Spleen (tissue), 13 donors: ENCODE results near the gene TMEM176B. TPM values are rescaled to one million over a fixed set of nuclear protein-coding genes. Genes with fewer than 3 reads are reported as not detected.
A peak's percentile ranks its signal among the peaks of the same experiment; 100 is the strongest.

Source experiments
- DNase-seq: peaks from one replicate; pipeline ENCODE4 v3.0.0-alpha.2; 2020
- H3K27ac ChIP-seq, 8 donors: fragments of 200-600 bp; sonication (generic) in 7 of 8; 1 replicate in 4 of 8; 2 replicates in 4 of 8; pipeline versions ENCODE4 v1.5.0 to v1.8.0; 2016 to 2021; ENCODE audit warnings: inconsistent platforms in 4 of 8, mild to moderate bottlenecking in 4 of 8, moderate library complexity in 1 of 8
- H3K27me3 ChIP-seq, 7 donors: fragments of 200-600 bp; sonication (generic) in 6 of 7; replicated peaks in 1 of 7; 1 replicate in 4 of 7; 2 replicates in 3 of 7; pipeline versions ENCODE4 v1.5.0 to v1.8.0; 2016 to 2021; ENCODE audit warnings: inconsistent platforms in 3 of 7, mild to moderate bottlenecking in 1 of 7
- H3K36me3 ChIP-seq, 6 donors: fragments of 200-600 bp; sonication (generic) in 5 of 6; 1 replicate in 4 of 6; 2 replicates in 2 of 6; pipeline versions ENCODE4 v1.5.0 to v1.8.0; 2016 to 2021; ENCODE audit warnings: inconsistent platforms in 2 of 6
- H3K4me1 ChIP-seq, 6 donors: fragments of 200-600 bp; sonication (generic) in 5 of 6; 1 replicate in 3 of 6; 2 replicates in 3 of 6; pipeline versions ENCODE4 v1.5.0 to v1.8.0; 2016 to 2021; ENCODE audit warnings: inconsistent platforms in 3 of 6
- H3K4me3 ChIP-seq, 8 donors: fragments of 200-600 bp; sonication (generic) in 7 of 8; 1 replicate in 4 of 8; 2 replicates in 4 of 8; pipeline versions ENCODE4 v1.5.0 to v1.8.0; 2016 to 2021; ENCODE audit warnings: inconsistent platforms in 4 of 8, mild to moderate bottlenecking in 4 of 8, moderate library complexity in 2 of 8
- H3K9me3 ChIP-seq, 8 donors: fragments of 200-600 bp; sonication (generic) in 7 of 8; 1 replicate in 4 of 8; 2 replicates in 4 of 8; pipeline versions ENCODE4 v1.5.0 to v1.8.0; 2016 to 2021; ENCODE audit warnings: inconsistent platforms in 4 of 8
- POLR2A ChIP-seq, 3 donors: fragments of 450-650 bp; IDR thresholded peaks; one replicate each; pipeline ENCODE4 v1.5.1; 2017; ENCODE audit warnings: antibody characterized with exemption in 3 of 3, mild to moderate bottlenecking in 1 of 3
- POLR2AphosphoS5 ChIP-seq, 3 donors: sonication (generic); formaldehyde crosslinking; IDR thresholded peaks; one replicate each; pipeline ENCODE4 v1.5.1; 2017; ENCODE audit warnings: antibody characterized with exemption in 3 of 3
- WGBS, 5 donors: extraction: QIAGEN DNeasy Blood & Tissue Kit in 3 of 5; methylation state at CpG; one replicate each; pipeline versions ENCODE4 v1.1.5 to v1.1.7; 2013 to 2018; 5-methylcytosine and 5-hydroxymethylcytosine counted together
- intact Hi-C: fragments of 100-400 bp; cut with DNase I; formaldehyde crosslinking; loops from one replicate; pipeline ENCODE4 v1.15.0; 2023; ENCODE audit warnings: low total_unique reads
- long read RNA-seq, 2 donors: transcript quantifications; one replicate each; lab custom pipeline, GENCODE V29; 2026
- polyA plus RNA-seq, 3 donors: library from polyadenylated mRNA; stranded (reverse); fragments of 200-250 nt; gene quantifications; one replicate each; pipeline ENCODE4 v1.2.1, GENCODE V29; 2013
- total RNA-seq, 7 donors: library from RNA; depleted of rRNA in 3 of 7; stranded (reverse); fragments of >200 nt in 3 of 7; fragmentation: NEBNext Ultra II Directional in 4 of 7; extraction: Animal tissue kit (Norgen Biotek cat#: 25700) in 4 of 7; gene quantifications; one replicate each; pipeline versions ENCODE4 v1.1.0 to v1.2.1, GENCODE V29; 2016 to 2021
- TF ChIP-seq, protein P1 (sequence below), 11 experiments: fragments of 200-600 bp in 7 of 11; fragments of 450-650 bp in 4 of 11; sonication (generic) in 4 of 11; IDR thresholded peaks in 8 of 11; conservative IDR thresholded peaks in 3 of 11; 1 replicate in 7 of 11; 2 replicates in 4 of 11; pipeline versions ENCODE4 v1.4.0 to v1.8.0; 2016 to 2021; ENCODE audit warnings: antibody characterized with exemption in 11 of 11, inconsistent platforms in 4 of 11, mild to moderate bottlenecking in 1 of 11
- donor health status: healthy with polysubstance abuse.
- donor health status: DM: no; HTN: no; CAD: no; lungs with moderate emphysema.
- donor health status: DM: no; HTN: no; CAD: no.
- donor health status: Bipolar disorder and iron deficiency.
- donor health status: healthy.
- donor health status: DM: no; HTN: no; CAD: no.
- donor health status: DM: yes; HTN: yes; CAD: no.

TMEM176B gene
- total RNA-seq (100 to 1,000 TPM in 3 of 7 donors, 10 to 100 TPM in 4; 56.1 to 107 (median 75.5) TPM), polyA plus RNA-seq (100 to 1,000 TPM in 1 of 3 donors, 10 to 100 TPM in 2; 70.0 to 101 (median 88.9) TPM)
- long read RNA-seq, donor 1, transcript TMEM176B-201 (7 exons, 1,129 nt), result major isoform, 7 of 20 reads
- long read RNA-seq, donor 1, partial matches to known transcripts, result 6 of 20 reads
- long read RNA-seq, donor 1, other reads (novel, unspliced or antisense), result 7 of 20 reads
- long read RNA-seq, donor 2, transcript TMEM176B-201 (7 exons, 1,129 nt), result major isoform, 7 of 73 reads
- long read RNA-seq, donor 2, partial matches to known transcripts, result 53 of 73 reads
- long read RNA-seq, donor 2, other reads (novel, unspliced or antisense), result 8 of 73 reads

DNA sequence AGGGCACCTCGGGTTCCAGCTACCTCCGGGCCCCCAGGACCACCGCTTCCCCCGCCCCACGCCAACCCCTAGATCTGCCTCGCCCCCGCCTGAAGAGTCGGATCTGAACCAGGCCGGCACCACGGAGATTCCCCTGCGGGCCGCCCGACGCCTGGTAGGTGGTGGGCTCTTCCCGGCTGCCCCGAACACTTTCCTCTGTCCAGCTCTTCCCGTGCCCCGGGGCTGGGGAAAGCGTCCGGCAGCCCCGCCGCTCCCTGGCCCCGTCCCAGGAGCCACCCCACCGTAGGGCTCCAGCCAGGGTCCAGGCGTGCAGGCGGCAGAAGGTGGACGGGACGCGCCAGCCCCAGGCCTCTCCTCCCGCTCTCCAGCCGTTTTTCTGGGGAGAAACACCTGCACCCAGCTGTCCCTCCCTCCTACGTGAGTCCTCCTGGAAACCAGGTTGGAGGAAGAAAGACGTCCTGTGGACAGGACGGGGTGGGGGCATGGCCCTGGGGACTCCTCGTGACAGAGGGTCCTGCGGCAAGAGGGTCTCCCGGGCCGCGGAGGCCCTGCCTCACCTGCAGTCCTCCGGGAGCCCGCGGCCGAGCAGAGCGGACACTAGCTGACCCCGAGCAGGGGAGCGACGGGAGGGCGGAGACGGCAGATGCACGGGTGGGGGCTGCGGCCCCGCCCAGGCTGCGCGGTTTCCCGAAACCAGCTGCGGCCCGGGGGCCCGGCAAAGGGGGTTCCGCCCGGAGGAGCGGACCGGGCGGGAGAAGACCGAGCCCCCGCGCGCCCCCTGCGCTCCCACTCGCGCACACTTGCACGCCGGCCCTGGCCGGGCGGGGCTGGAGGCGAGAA lies at the start of gene TMEM176B:
TMEM176B (minus strand) TSS at position 624 of the 840 bp plus-strand sequence. CDS start 3,795 bp downstream, outside the sequence.
- Histone ChIP-seq H3K4me3 (peak within 1 kb of the TSS; percentile 39 to 71 (median 45)), H3K36me3 (peaks cover 0 to 6% (median 1%) of the 10 kb centered on the region in 6 donors), H3K4me1 (peaks cover 0 to 29% (median 20%) of the 10 kb centered on the region in 6 donors), H3K9me3 (peaks cover 0 to 12% (median under 1%) of the 10 kb centered on the region in 8 donors), H3K27me3 (peaks cover 3 to 96% (median 38%) of the 10 kb centered on the region in 7 donors), H3K27ac (peak within 1 kb of the TSS in 7 of 8 donors; percentile 73 to 78 (median 78))
- 11 to 22% (median 18%) methylated on average over 28 to 75 of the region's 75 CpGs for WGBS, 5 donors
- no peak for DNase-seq
- intact Hi-C loops, result no loop called here
- TF ChIP-seq POLR2A (IDR thresholded peaks at IDR 0.05), result no peak
- TF ChIP-seq, protein P1, sequence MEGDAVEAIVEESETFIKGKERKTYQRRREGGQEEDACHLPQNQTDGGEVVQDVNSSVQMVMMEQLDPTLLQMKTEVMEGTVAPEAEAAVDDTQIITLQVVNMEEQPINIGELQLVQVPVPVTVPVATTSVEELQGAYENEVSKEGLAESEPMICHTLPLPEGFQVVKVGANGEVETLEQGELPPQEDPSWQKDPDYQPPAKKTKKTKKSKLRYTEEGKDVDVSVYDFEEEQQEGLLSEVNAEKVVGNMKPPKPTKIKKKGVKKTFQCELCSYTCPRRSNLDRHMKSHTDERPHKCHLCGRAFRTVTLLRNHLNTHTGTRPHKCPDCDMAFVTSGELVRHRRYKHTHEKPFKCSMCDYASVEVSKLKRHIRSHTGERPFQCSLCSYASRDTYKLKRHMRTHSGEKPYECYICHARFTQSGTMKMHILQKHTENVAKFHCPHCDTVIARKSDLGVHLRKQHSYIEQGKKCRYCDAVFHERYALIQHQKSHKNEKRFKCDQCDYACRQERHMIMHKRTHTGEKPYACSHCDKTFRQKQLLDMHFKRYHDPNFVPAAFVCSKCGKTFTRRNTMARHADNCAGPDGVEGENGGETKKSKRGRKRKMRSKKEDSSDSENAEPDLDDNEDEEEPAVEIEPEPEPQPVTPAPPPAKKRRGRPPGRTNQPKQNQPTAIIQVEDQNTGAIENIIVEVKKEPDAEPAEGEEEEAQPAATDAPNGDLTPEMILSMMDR (IDR thresholded peaks at IDR 0.05 in 8 of 11, conservative IDR thresholded peaks at IDR 0.05 in 3 of 11), result peak in 1 of 11 experiments; percentile 15
- peak in 2 of 3 donors; percentile 71 to 80 for TF ChIP-seq POLR2AphosphoS5 (IDR thresholded peaks at IDR 0.05)

DNA sequence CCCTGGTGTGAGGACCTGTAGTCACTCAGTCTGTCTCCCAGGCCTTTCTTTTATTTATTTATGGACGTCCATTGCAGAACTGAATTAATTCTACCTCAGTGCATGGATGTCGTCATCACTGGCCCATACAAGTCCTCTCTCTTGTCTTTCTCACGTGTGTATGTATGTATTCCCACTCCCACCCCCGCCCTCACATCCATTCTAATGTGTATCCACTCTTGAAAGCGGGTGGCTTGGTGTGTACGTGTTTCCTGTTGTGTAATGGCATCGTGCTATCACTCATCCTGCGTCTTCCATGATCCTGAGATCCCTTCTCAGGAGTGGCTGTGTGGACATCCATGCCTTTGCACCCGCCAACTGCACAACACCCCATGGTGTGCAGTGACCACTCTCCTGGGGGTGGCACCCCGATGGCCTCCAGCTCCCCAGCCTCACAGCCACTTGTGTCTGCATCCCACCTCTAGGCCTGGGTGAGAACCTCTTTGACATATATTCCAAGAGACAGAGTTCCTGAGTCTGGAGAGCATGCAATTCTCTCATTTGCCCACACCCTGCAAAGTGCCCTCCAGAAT lies 49.1 kb upstream of the TMEM176B start:
- H3K4me1 ChIP-seq, result no peaks in the 10 kb centered on the region
- peaks cover 0 to 17% (median 4%) of the 10 kb centered on the region in 7 donors for H3K27me3 ChIP-seq
- intact Hi-C loops, result no loop called here
- no peak for DNase-seq
- H3K36me3 ChIP-seq, result no peaks in the 10 kb centered on the region
- WGBS, 5 donors, result 68 to 89% (median 79%) methylated on average over 10 of the region's 10 CpGs
- H3K9me3 ChIP-seq, result no peaks in the 10 kb centered on the region
- H3K4me3 ChIP-seq, result no peak overlapping the region
- TF ChIP-seq POLR2AphosphoS5 (IDR thresholded peaks at IDR 0.05) (no peak), POLR2A (IDR thresholded peaks at IDR 0.05) (no peak)
- TF ChIP-seq, protein P1 (IDR thresholded peaks at IDR 0.05 in 8 of 11, conservative IDR thresholded peaks at IDR 0.05 in 3 of 11), result no peak
- H3K27ac ChIP-seq, result no peak overlapping the region

DNA sequence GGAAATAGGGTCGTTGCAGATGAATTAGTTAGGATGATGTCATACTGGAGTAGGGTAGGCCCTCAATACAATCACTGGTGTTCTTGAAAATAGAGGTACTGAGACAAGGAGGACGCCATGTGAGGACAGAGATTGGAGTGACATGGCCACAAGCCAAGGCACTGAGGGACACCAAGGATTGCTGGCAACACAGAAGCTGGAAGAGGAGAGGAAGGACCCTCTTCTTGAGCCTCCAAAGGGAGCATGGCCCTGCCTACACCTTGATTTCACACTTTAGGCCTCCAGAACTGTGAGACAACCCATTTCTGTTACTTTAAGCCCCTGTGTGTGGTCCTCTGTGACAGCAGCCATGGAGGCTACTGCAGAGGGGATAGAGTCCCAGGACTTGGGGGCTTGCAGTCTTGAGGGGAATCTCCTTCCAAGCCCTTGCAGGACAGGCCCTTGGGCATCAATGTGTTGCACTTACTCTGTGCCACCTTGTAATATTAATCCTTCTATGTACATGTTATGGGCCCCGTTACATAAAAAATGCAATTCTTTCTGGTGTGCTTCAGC lies 48.5 kb upstream of the TMEM176B start:
- TF ChIP-seq POLR2A (IDR thresholded peaks at IDR 0.05), result no peak
- TF ChIP-seq, protein P1 (IDR thresholded peaks at IDR 0.05 in 8 of 11, conservative IDR thresholded peaks at IDR 0.05 in 3 of 11), result no peak
- TF ChIP-seq POLR2AphosphoS5 (IDR thresholded peaks at IDR 0.05), result no peak
- DNase-seq, result no peak
- no peaks in the 10 kb centered on the region for H3K4me1 ChIP-seq
- WGBS, 5 donors, result 71 to 81% (median 75%) methylated on average over 3 of the region's 3 CpGs
- intact Hi-C loops, result no loop called here
- no peak overlapping the region for H3K4me3 ChIP-seq
- no peaks in the 10 kb centered on the region for H3K9me3 ChIP-seq
- peaks cover 0 to 17% (median 4%) of the 10 kb centered on the region in 7 donors for H3K27me3 ChIP-seq
- H3K27ac ChIP-seq, result no peak overlapping the region
- no peaks in the 10 kb centered on the region for H3K36me3 ChIP-seq
